HG03066 (cell line): ENCODE data around the gene NONO.
A peak's percentile ranks its signal among the peaks of the same experiment; 100 is the strongest.
"Not testable (repeated sequence)": the region's sequence is repeated elsewhere in the genome, so short reads cannot be mapped to it uniquely, and the experiment has no call there.

Experiments
- ATAC-seq: cut with Tn5 transposase; IDR thresholded peaks from one replicate; pipeline ENCODE4 v1.9.1; 2021; ENCODE audit warnings: low read depth; ENCODE audit not compliant: unreplicated experiment

NONO gene, protein sequence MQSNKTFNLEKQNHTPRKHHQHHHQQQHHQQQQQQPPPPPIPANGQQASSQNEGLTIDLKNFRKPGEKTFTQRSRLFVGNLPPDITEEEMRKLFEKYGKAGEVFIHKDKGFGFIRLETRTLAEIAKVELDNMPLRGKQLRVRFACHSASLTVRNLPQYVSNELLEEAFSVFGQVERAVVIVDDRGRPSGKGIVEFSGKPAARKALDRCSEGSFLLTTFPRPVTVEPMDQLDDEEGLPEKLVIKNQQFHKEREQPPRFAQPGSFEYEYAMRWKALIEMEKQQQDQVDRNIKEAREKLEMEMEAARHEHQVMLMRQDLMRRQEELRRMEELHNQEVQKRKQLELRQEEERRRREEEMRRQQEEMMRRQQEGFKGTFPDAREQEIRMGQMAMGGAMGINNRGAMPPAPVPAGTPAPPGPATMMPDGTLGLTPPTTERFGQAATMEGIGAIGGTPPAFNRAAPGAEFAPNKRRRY

DNA sequence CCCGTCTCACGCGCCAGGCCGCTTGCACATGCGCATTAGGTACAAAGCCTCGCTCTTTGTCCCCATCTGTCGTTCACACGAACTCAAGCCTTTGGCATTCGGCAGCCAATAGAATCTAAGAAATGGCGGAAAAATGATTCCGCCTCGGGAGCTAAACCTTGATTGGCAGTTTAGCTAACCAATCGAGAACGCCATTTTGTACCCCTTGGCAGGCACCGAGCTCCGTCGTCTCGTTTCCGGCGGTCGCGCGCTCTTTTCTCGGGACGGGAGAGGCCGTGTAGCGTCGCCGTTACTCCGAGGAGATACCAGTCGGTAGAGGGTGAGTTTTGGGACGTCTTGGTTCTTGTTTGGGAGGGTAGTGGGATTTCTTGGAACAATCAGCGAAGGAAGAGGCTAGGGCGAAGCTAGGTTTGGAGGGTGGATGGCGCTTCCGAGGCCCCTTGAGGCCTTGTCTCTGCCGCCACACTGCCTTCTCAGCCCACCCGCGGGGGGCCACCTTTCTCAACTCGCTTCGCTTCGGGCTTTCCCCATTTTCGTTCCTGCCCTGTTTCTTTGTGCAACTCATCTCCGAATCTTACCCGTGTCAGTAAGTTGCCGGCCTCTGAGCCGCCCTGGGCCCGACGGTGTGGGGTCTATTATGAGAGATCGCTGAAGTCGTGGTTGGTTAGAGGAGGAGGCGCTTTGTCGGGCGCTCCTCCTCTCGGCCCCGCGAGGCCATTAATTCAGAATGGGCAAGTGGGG is at the start of gene NONO:
TSS of gene NONO (plus strand) at position 233 of the 741 bp plus-strand sequence. CDS start 7,003 bp downstream, outside the sequence.
- ATAC-seq = peak; percentile 86

DNA sequence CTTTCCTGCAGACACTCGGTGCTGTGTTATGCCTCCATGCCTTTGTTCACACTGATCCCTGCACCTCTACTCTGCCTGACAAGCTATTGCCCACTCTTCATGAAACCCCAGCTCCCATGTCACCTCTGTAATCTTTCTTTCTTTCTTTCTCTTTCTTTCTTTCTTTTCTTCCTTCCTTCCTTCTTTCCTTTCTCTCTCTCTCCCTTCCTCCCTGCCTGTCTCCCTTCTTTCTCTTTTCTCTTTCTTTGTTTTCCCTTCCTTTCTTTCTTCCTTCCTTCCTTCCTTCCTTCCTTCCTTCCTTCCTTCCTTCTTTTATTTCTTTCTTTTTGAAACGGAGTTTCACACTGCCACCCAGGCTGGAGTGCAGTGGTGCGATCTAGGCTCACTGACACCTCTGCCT is 48.0 kb upstream of the NONO start:
- ATAC-seq = no peak

DNA sequence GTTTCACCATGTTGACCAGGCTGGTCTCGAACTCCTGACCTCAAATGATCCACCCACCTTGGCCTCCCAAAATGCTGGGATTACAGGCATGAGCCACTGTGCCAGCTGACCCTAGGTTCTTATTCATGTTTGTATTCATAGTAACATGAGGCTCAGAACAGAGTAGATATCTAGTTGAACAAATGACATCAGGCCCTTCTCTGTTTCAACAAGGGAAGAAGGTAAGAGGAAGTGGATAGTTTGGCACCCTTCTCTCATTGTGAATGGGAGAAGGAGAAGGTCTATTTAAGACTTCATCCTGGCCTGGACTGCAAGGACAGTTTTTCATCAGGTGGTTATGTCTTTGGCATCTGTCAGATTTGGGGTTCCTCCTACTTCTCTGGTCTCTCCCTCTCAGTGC is 46.6 kb upstream of the NONO start:
- ATAC-seq = no peak

DNA sequence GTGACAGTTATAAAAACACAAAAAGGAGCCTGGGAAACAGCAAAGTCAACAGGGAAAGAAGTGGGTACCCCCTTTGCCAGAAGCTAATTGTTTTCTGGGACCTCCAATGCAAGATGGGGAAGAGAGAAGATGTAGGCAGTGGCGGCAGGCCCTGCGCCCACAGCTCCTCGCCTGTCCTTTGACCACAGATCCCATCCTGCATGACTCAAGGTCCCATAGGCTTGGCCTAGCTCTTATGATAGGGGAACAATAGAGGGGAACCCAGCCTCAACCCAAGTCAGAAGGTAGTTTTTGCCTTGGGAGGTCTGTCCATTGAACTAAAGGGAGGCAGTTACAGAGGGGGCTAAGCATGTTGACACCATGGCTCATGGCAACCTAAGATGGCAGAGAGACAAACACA is 43.7 kb upstream of the NONO start:
- ATAC-seq = no peak

DNA sequence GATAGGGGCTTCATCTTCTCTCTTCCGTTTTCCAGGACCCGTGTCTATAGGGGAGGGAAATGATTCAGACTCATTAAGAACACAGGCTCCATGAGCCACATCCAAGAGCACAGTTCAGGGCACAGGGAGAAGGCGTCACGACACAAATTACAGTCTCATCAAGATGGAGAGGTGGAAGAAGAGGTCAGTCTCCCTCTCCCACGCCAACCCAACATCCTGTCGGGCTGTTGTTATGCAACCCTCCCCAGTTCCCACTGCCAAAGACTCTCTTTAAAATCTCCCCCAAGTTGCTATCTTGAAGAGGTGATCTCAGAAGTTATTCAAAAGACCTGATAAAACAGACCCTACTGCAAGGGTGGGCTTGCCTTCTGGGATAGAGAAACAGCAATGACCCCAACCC is 42.1 kb upstream of the NONO start:
- ATAC-seq = no peak

DNA sequence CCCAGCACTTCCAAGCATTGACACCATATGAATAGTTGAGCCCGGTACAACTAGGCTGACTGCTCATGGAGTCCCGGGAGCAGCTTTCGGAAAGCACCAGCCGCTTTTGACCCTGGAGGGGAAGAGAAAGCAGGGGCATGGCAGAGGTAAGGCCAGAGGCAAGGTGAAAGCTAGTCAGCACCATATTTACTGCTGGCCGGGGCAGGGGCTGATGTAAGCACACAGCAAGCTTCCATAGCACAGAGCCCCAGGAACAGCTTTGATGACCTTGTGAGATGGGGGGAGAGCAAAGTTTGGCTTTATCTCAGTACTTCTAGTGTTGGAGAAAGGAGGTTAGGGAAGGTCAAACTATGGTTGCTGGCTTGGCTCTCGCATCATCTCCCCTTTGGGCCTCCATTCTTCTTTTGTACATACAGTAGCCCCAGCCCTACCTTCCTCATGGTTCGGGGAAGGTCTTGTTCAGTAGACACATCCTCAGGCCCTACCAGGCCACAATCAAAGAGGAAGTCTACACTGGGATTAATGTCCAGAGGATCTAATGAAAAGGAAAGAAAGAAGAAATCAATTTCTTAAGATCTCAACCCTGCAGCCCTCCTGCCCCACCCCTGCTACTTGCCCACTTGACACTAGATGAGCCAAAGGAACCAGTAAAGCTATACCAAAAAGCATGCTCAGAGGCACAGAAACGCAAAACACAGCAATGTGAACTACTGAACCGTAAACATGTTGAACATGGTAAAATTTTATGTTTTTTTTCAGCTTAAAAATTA is 38.9 kb upstream of the NONO start:
- no peak for ATAC-seq

DNA sequence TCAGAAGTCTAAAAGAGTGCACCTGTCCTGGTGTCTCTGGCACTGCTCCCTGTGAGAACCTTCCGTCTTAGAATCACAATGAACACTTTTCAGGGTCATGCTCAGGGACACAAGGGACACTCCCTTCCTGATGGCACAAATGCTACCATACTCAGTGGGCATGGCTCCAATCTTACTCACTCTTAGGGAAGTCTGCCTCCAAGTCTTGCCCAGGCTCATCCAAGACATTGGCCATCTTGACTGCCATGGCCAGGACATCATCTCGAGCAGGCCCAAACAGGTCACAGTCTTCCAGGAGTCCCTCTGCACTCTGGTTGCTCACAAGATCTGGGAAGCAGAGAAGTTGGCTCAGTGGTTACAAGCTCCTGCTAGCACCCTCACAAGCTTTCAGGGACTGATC is 38.3 kb upstream of the NONO start:
- ATAC-seq = no peak

DNA sequence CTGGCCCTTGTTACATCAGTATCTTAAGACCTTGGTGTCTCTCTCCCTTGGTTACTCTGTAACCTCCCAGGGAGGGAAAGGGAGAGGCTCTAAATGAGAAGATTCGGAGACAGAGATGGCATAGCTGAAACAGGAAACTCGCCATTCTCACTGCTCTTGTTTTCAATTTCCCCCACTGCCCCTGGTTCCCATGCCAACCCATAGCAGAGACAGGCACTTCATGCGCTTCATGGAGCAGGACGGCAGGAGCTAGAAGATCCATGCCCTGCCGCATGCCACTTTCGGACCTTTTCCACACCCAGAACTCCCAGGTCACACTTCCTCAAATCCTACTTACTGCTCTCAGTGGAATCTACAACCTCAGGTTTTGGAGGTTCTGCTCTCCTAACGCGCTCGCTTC is 32.6 kb upstream of the NONO start:
- no peak for ATAC-seq

DNA sequence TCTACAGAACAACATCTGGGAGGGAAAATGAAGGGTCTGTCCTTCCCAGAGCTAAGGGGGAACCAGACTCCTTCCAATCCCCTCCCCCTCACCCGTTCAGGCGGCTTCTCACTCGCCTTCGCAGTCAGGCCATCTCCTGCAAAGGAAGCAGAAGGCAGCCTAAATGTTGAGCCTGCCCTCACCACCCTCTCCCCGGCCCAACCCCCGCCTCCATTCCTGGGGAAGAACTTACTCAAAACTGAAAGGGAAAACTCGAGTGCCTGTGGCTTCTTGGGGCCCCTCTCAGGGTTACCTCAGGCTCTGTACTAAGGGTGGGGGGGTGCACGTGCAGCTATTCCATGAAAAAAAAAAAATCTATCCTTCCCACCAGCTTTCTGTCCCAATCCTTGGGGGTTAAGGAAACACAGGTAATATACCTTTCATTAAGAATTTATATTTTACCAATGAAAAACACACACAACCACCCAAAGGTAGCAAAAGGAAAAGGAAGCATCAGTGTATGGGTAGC is 31.9 kb upstream of the NONO start:
- no peak for ATAC-seq

DNA sequence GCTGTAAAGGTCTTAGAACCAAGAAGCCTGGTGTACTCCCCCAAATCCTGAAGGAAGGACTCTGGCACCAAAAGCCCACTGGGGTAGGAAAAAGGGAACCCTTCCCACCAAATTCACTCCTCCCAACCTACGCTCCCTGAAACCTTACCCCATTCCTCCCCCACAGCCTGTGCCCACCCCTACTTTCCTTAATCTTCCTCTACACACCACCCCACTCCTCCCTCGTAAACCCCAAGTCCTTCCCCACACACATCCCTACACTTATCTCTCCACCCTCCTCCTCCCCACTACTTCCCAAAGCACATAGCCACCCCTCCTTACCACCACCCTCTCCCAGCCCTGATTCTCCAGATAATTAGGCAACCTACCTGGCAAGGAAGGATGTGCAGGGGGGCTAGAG is 31.2 kb upstream of the NONO start:
- no peak for ATAC-seq

DNA sequence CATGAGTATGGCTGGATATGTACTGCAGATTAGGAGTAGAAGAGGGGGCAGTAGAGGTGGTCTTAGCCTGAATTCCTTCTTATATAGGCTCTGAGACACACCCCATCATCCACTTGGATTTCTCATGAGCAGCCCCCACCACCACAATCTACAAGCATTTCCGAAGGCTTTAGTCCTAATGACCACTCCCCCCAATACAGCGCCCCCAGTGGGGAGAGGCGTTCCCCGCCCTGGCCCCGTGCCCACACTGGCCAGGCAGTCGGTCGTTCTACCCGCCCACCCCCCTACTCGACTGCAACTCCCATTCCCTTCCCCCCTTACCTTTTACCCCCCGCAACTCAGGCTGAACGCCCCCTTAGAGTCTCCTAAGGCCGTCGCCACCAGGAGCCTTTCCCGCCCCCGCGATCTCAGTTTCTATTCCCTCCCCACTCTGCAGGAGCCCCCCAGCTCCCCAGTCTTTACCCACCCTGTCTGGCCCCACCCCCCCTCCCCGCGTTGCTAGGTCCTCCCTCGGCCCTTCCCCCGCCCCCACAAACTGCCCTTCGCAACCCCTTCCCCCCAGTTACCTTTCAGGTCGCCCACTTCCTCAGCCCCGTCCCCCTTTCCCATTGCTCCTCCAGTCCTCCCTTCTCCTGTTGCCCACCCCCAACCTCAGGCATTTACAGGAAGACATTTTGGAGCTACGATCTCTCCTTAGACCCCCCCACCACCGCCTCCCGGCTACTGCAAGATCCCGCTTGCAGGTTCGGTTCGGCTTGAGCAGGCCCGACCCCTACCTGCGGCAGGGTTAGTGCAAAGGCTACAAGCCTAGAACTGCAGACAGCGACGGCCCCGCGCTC is 30.0 kb upstream of the NONO start:
- ATAC-seq = no peak

DNA sequence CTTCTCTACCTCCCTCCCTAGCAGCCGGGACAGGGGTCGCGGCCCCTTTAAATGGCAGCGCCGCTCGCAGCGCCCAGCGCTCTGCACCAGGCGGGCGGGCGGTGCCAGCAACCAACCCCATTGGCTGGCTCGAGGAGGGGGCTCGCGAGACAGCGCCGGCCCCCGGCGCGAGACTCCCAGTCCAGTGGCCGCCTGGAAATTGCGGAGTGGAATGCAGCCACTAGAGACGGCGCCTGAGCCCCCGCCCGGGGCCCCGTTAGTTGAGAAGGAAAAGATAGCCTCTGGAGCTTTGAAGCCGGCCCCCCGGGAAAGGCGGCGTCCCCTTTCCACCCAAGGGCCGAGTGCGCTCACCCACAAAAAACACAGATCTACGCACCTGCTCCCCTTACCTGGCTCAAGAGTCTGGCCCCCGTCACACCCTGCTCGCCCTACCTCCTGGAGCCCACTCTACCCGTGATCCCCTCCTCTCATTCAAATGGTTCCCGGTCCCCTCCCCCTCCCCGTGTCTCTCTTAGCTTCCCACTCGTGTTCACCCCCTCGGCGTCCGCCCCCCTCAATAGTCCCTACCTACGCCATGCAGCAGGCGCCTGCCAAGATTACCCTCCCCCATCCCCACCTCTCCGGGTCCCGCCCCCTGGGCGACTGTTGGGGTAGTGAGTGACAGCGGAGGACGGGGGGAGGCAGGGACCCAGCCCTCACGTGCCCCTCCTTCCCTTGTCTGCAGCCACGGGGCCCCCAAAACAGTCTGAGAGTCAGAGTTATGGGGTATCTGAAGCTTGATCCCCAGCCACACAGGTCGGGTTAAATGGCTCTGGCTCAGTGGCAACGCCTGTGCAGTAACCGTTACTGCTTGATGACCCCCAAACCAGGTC is 29.1 kb upstream of the NONO start, which contains the start of gene ZMYM3:
TSS of gene ZMYM3 (minus strand) at position 49 of the 872 bp plus-strand sequence. CDS start 885 bp downstream, outside the sequence.
- peak; percentile 58 for ATAC-seq

DNA sequence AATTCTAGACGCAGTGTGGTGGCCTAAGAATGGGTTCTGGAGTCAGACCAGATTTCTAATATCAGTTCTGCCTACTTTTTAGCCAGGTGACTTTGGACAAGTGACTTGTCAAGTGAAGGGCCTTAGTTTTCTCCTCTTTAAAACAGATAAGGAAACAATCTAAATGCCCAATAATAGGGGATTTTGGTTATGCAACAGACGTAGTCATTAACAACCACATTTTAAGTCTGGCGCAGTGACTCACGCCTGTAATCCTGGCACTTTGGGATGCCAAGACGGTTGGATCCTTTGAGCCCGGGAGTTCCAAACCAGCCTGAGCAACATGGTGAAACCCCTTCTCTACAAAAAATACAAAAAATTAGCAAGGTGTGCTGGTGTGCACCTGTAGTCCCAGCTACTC is 27.4 kb upstream of the NONO start:
- ATAC-seq = no peak

DNA sequence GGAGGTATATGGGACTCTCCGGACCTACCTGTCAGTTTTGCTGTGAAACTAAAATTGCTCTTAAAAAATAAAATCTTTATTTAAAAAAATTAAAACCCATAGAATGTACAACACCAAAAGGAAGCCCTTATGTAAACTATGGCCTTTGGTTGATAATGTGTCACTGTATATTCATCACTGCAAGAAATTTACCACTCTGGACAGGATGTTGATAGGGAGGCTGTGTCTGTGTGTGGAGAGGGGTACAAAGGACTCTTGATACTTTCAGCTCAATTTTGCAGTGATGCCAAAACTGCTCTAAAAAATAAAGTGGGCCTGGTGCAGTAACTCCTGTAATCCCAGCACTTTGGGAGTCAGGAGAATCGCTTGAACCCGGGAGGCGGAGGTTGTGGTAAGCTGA is 26.6 kb upstream of the NONO start:
- ATAC-seq = no peak

DNA sequence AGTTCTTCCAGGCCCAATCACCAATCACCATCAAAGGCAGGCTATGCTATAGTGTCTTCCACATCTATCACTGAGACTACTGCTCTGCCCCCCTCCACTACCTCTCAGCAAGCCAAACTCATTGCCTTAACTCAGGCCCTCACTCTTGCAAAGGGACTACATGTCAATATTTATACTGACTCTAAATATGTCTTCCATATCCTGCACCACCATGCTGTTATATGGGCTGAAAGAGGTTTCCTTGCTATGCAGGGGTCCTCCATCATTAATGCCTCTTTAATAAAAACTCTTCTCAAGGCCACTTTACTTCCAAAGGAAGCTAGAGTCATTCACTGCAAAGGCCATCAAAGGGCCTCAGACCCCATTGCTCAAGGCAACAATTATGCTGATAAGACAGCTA is 14.8 kb upstream of the NONO start:
- not testable (repeated sequence) for ATAC-seq

DNA sequence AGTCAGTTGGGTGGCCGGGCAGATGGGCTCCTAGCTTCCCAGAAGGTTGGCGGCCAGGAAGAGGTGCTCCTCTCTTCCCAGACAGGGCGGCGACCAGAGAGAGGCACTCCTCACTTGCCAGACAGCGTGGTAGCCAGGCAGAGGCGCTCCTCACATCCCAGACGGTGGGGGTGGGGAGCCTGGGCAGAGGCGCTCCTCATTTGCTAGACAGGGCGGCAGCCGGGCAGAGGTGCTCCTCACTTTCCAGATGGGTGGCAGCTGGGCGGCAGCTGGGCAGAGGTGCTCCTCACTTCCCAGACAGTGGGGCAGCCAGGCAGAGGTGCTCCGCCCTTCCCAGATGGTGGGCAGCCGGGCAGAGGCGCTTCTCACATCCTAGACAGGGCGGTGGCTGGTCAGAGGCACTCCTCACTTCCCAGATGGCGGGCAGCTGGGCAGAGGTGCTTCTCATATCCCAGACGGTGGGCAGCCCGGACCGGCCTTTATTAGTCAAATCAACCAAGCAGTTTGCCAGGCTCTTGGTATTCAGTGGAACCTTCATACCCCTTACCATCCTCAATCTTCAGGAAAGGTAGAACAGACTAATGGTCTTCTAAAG is 13.5 kb upstream of the NONO start:
- ATAC-seq = no peak

DNA sequence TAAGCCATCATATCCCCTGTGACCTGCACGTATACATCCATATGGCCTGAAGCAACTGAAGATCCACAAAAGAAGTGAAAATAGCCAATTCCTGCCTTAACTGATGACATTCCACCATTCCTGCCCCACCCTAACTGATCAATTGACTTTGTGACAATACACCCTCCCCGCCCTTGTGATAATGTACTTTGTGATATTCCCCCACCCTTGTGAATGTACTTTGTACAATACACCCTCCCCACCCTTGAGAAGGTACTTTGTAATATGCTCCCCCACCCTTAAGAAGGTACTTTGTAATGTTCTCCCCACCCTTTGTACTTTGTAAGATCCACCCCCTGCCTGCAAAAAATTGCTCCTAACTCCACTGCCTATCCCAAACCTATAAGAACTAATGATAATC is 11.1 kb upstream of the NONO start:
- ATAC-seq = not testable (repeated sequence)

DNA sequence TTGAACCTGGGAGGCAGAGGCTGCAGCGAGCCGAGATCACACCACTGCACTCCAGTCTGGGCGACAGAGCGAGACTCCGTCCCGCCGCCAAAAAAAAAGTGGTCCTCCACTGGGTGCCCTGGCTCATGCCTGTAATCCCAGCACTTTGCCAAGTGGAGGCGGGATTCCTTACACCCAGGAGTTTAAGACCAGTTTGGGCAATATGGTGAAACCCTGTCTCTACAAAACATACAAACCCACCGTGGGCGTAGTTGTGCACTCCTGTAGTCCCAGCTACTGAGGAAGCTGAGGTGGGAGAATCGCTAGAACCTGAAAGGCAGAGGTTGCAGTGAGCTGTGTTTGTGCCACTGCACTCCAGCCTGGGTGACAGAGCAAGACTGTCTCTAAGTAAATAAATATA is 2.1 kb upstream of the NONO start:
- not testable (repeated sequence) for ATAC-seq
